ENCODE results near the gene PTTG1.

PTTG1 gene

GRCh38 chr5:160472482-160472881 lies 50.8 kb downstream of the PTTG1 start:
- TF ChIP-seq CTCF (IDR thresholded peaks at IDR 0.05) = no peak
- Mint-ChIP-seq H3K9me3 (no peaks in the 10 kb centered on the region), H3K4me3 (no peak overlapping the region), H3K36me3 (ENCODE audit: low read depth) (no peaks in the 10 kb centered on the region), H3K27me3 (ENCODE audit: low read depth, poor library complexity) (peaks cover 5% of the 10 kb centered on the region), H3K4me1 (peaks cover 34% of the 10 kb centered on the region), H3K27ac (no peak overlapping the region)
- no peak for DNase-seq

GRCh38 chr5:160473681-160474080 lies 52.0 kb downstream of the PTTG1 start:
- H3K9me3 Mint-ChIP-seq = no peaks in the 10 kb centered on the region
- H3K4me3 Mint-ChIP-seq = no peak overlapping the region
- no peak for TF ChIP-seq CTCF (IDR thresholded peaks at IDR 0.05)
- H3K4me1 Mint-ChIP-seq = peaks cover 33% of the 10 kb centered on the region
- DNase-seq = no peak
- no peak overlapping the region for H3K27ac Mint-ChIP-seq
- H3K36me3 Mint-ChIP-seq (ENCODE audit: low read depth) = no peaks in the 10 kb centered on the region
- H3K27me3 Mint-ChIP-seq (ENCODE audit: low read depth, poor library complexity) = peaks cover 9% of the 10 kb centered on the region

- H3K4me1 Mint-ChIP-seq = peaks cover 33% of the 10 kb centered on the region
- H3K27ac Mint-ChIP-seq = no peak overlapping the region
- H3K4me3 Mint-ChIP-seq = no peak overlapping the region
- no peak for TF ChIP-seq CTCF (IDR thresholded peaks at IDR 0.05)
- peaks cover 9% of the 10 kb centered on the region for H3K27me3 Mint-ChIP-seq (ENCODE audit: low read depth, poor library complexity)
- no peaks in the 10 kb centered on the region for H3K36me3 Mint-ChIP-seq (ENCODE audit: low read depth)
- no peaks in the 10 kb centered on the region for H3K9me3 Mint-ChIP-seq
- no peak for DNase-seq
Observed at GRCh38 chr5:160474084-160474483, 52.4 kb downstream of the PTTG1 start.

- DNase-seq = no peak
- no peak for TF ChIP-seq CTCF (IDR thresholded peaks at IDR 0.05)
- H3K27me3 Mint-ChIP-seq (ENCODE audit: low read depth, poor library complexity) = peaks cover 9% of the 10 kb centered on the region
- no peaks in the 10 kb centered on the region for H3K9me3 Mint-ChIP-seq
- H3K27ac Mint-ChIP-seq = peak overlapping the region; percentile 18
- no peaks in the 10 kb centered on the region for H3K36me3 Mint-ChIP-seq (ENCODE audit: low read depth)
- H3K4me1 Mint-ChIP-seq = peaks cover 31% of the 10 kb centered on the region
- H3K4me3 Mint-ChIP-seq = no peak overlapping the region
Observed at GRCh38 chr5:160475864-160476438, 54.3 kb downstream of the PTTG1 start.

GRCh38 chr5:160477266-160477970 lies 55.8 kb downstream of the PTTG1 start:
- H3K4me3 Mint-ChIP-seq = no peak overlapping the region
- H3K27ac Mint-ChIP-seq = no peak overlapping the region
- no peaks in the 10 kb centered on the region for H3K9me3 Mint-ChIP-seq
- H3K4me1 Mint-ChIP-seq = peaks cover 26% of the 10 kb centered on the region
- H3K36me3 Mint-ChIP-seq (ENCODE audit: low read depth) = no peaks in the 10 kb centered on the region
- TF ChIP-seq CTCF (IDR thresholded peaks at IDR 0.05) = no peak
- DNase-seq = no peak
- peaks cover 9% of the 10 kb centered on the region for H3K27me3 Mint-ChIP-seq (ENCODE audit: low read depth, poor library complexity)

GRCh38 chr5:160478163-160478562 lies 56.5 kb downstream of the PTTG1 start:
- Mint-ChIP-seq H3K9me3 (no peaks in the 10 kb centered on the region), H3K36me3 (ENCODE audit: low read depth) (no peaks in the 10 kb centered on the region), H3K4me3 (no peak overlapping the region), H3K27me3 (ENCODE audit: low read depth, poor library complexity) (peaks cover 9% of the 10 kb centered on the region), H3K4me1 (peaks cover 25% of the 10 kb centered on the region), H3K27ac (no peak overlapping the region)
- no peak for DNase-seq
- no peak for TF ChIP-seq CTCF (IDR thresholded peaks at IDR 0.05)
